Measurements from ENCODE around the gene POU2F1.
A peak's percentile ranks its signal among the peaks of the same experiment; 100 is the strongest.

POU2F1 gene

GRCh38 chr1:167435484-167435883, 214.8 kb downstream of the POU2F1 start:
- Histone ChIP-seq H3K9ac (ENCODE audit: low read length) (no peak overlapping the region), H3K4me1 (ENCODE audit: control insufficient read depth, insufficient read depth, low read length) (no peaks in the 10 kb centered on the region), H3K4me3 (ENCODE audit: low read length) (no peak overlapping the region), H3K36me3 (ENCODE audit: control insufficient read depth, insufficient read depth, low read length) (no peaks in the 10 kb centered on the region), H3K9me3 (ENCODE audit: control insufficient read depth, low read length) (no peaks in the 10 kb centered on the region), H3K27me3 (ENCODE audit: control insufficient read depth, insufficient read depth, low read length) (no peaks in the 10 kb centered on the region)

GRCh38 chr1:167438171-167439138, 217.8 kb downstream of the POU2F1 start:
- no peaks in the 10 kb centered on the region for H3K36me3 ChIP-seq (ENCODE audit: control insufficient read depth, insufficient read depth, low read length)
- H3K9ac ChIP-seq (ENCODE audit: low read length), result no peak overlapping the region
- H3K4me3 ChIP-seq (ENCODE audit: low read length), result no peak overlapping the region
- H3K4me1 ChIP-seq (ENCODE audit: control insufficient read depth, insufficient read depth, low read length), result peaks cover 22% of the 10 kb centered on the region
- no peaks in the 10 kb centered on the region for H3K9me3 ChIP-seq (ENCODE audit: control insufficient read depth, low read length)
- H3K27me3 ChIP-seq (ENCODE audit: control insufficient read depth, insufficient read depth, low read length), result no peaks in the 10 kb centered on the region

GRCh38 chr1:167439301-167439988, 218.8 kb downstream of the POU2F1 start:
- Histone ChIP-seq H3K36me3 (ENCODE audit: control insufficient read depth, insufficient read depth, low read length) (no peaks in the 10 kb centered on the region), H3K9ac (ENCODE audit: low read length) (peak overlapping the region; percentile 20), H3K27me3 (ENCODE audit: control insufficient read depth, insufficient read depth, low read length) (no peaks in the 10 kb centered on the region), H3K4me1 (ENCODE audit: control insufficient read depth, insufficient read depth, low read length) (peaks cover 22% of the 10 kb centered on the region), H3K4me3 (ENCODE audit: low read length) (peak overlapping the region; percentile 40), H3K9me3 (ENCODE audit: control insufficient read depth, low read length) (no peaks in the 10 kb centered on the region)

GRCh38 chr1:167440345-167440744, 219.7 kb downstream of the POU2F1 start:
- Histone ChIP-seq H3K4me1 (ENCODE audit: control insufficient read depth, insufficient read depth, low read length) (peaks cover 22% of the 10 kb centered on the region), H3K4me3 (ENCODE audit: low read length) (no peak overlapping the region), H3K27me3 (ENCODE audit: control insufficient read depth, insufficient read depth, low read length) (no peaks in the 10 kb centered on the region), H3K9ac (ENCODE audit: low read length) (no peak overlapping the region), H3K9me3 (ENCODE audit: control insufficient read depth, low read length) (no peaks in the 10 kb centered on the region), H3K36me3 (ENCODE audit: control insufficient read depth, insufficient read depth, low read length) (no peaks in the 10 kb centered on the region)

- no peaks in the 10 kb centered on the region for H3K36me3 ChIP-seq (ENCODE audit: control insufficient read depth, insufficient read depth, low read length)
- H3K9me3 ChIP-seq (ENCODE audit: control insufficient read depth, low read length), result no peaks in the 10 kb centered on the region
- H3K4me1 ChIP-seq (ENCODE audit: control insufficient read depth, insufficient read depth, low read length), result peaks cover 22% of the 10 kb centered on the region
These were observed 220.1 kb downstream of the POU2F1 start for GRCh38 chr1:167440776-167441175.

GRCh38 chr1:167441222-167441621, 220.5 kb downstream of the POU2F1 start:
- Histone ChIP-seq H3K36me3 (ENCODE audit: control insufficient read depth, insufficient read depth, low read length) (no peaks in the 10 kb centered on the region), H3K4me1 (ENCODE audit: control insufficient read depth, insufficient read depth, low read length) (peaks cover 22% of the 10 kb centered on the region), H3K27me3 (ENCODE audit: control insufficient read depth, insufficient read depth, low read length) (no peaks in the 10 kb centered on the region), H3K9me3 (ENCODE audit: control insufficient read depth, low read length) (no peaks in the 10 kb centered on the region), H3K4me3 (ENCODE audit: low read length) (no peak overlapping the region), H3K9ac (ENCODE audit: low read length) (no peak overlapping the region)

More at GRCh38 chr1:167440776-167441175, 220.1 kb downstream of the POU2F1 start:
- Histone ChIP-seq H3K4me3 (ENCODE audit: low read length) (no peak overlapping the region), H3K27me3 (ENCODE audit: control insufficient read depth, insufficient read depth, low read length) (no peaks in the 10 kb centered on the region), H3K9ac (ENCODE audit: low read length) (no peak overlapping the region)

GRCh38 chr1:167442142-167442848, 221.6 kb downstream of the POU2F1 start:
- Histone ChIP-seq H3K27me3 (ENCODE audit: control insufficient read depth, insufficient read depth, low read length) (no peaks in the 10 kb centered on the region), H3K4me1 (ENCODE audit: control insufficient read depth, insufficient read depth, low read length) (peaks cover 28% of the 10 kb centered on the region), H3K36me3 (ENCODE audit: control insufficient read depth, insufficient read depth, low read length) (no peaks in the 10 kb centered on the region), H3K9ac (ENCODE audit: low read length) (peak overlapping the region; percentile 37), H3K9me3 (ENCODE audit: control insufficient read depth, low read length) (no peaks in the 10 kb centered on the region), H3K4me3 (ENCODE audit: low read length) (no peak overlapping the region)

- Histone ChIP-seq H3K36me3 (ENCODE audit: control insufficient read depth, insufficient read depth, low read length) (no peaks in the 10 kb centered on the region), H3K27me3 (ENCODE audit: control insufficient read depth, insufficient read depth, low read length) (no peaks in the 10 kb centered on the region), H3K9me3 (ENCODE audit: control insufficient read depth, low read length) (no peaks in the 10 kb centered on the region), H3K4me3 (ENCODE audit: low read length) (no peak overlapping the region), H3K9ac (ENCODE audit: low read length) (peak overlapping the region; percentile 37), H3K4me1 (ENCODE audit: control insufficient read depth, insufficient read depth, low read length) (peaks cover 30% of the 10 kb centered on the region)
These were observed 222.3 kb downstream of the POU2F1 start for GRCh38 chr1:167442854-167443565.

- no peaks in the 10 kb centered on the region for H3K27me3 ChIP-seq (ENCODE audit: control insufficient read depth, insufficient read depth, low read length)
- no peaks in the 10 kb centered on the region for H3K36me3 ChIP-seq (ENCODE audit: control insufficient read depth, insufficient read depth, low read length)
- peaks cover 34% of the 10 kb centered on the region for H3K4me1 ChIP-seq (ENCODE audit: control insufficient read depth, insufficient read depth, low read length)
- H3K9me3 ChIP-seq (ENCODE audit: control insufficient read depth, low read length), result no peaks in the 10 kb centered on the region
- no peak overlapping the region for H3K4me3 ChIP-seq (ENCODE audit: low read length)
- no peak overlapping the region for H3K9ac ChIP-seq (ENCODE audit: low read length)
These were observed 223.1 kb downstream of the POU2F1 start for GRCh38 chr1:167443757-167444156.

- Histone ChIP-seq H3K9ac (ENCODE audit: low read length) (peak overlapping the region; percentile 66), H3K27me3 (ENCODE audit: control insufficient read depth, insufficient read depth, low read length) (no peaks in the 10 kb centered on the region), H3K36me3 (ENCODE audit: control insufficient read depth, insufficient read depth, low read length) (no peaks in the 10 kb centered on the region), H3K9me3 (ENCODE audit: control insufficient read depth, low read length) (no peaks in the 10 kb centered on the region), H3K4me3 (ENCODE audit: low read length) (no peak overlapping the region), H3K4me1 (ENCODE audit: control insufficient read depth, insufficient read depth, low read length) (peaks cover 20% of the 10 kb centered on the region)
These were observed 226.3 kb downstream of the POU2F1 start for GRCh38 chr1:167446966-167447365.

GRCh38 chr1:167447521-167448136, 226.9 kb downstream of the POU2F1 start:
- peaks cover 15% of the 10 kb centered on the region for H3K4me1 ChIP-seq (ENCODE audit: control insufficient read depth, insufficient read depth, low read length)
- no peaks in the 10 kb centered on the region for H3K9me3 ChIP-seq (ENCODE audit: control insufficient read depth, low read length)
- no peak overlapping the region for H3K4me3 ChIP-seq (ENCODE audit: low read length)
- no peaks in the 10 kb centered on the region for H3K27me3 ChIP-seq (ENCODE audit: control insufficient read depth, insufficient read depth, low read length)
- peak overlapping the region; percentile 66 for H3K9ac ChIP-seq (ENCODE audit: low read length)
- no peaks in the 10 kb centered on the region for H3K36me3 ChIP-seq (ENCODE audit: control insufficient read depth, insufficient read depth, low read length)

All from mucosa of stomach (tissue), 1 donor.